ENCODE results near the gene CORO7. TPM values are rescaled to one million over a fixed set of nuclear protein-coding genes. Genes with fewer than 3 reads are reported as not detected.
A peak's percentile ranks its signal among the peaks of the same experiment; 100 is the strongest.

The CORO7 gene
- total RNA-seq, 1 donor, result 17.7 TPM

DNA sequence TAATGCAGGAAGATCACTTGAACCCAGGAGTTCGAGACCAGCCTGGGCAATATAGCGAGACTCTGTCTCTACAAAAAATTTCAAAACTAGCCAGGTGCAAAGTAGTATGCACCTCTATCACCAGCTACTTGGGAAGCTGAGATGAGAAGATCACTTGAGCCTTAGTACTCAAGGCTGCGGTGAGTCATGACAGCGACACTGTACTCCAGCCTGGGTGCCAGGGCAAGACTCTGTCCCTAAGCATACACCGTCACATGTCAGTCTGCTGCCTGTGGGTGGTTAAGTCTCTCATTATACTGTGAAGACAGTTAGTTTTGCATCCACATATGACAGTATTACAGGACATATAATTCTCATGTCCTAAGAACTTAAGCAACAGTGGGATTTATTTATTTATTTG is 36.3 kb upstream of the CORO7 start:
- Histone ChIP-seq H3K27ac (ENCODE audit: low read depth, low read length) (no peak overlapping the region), H3K4me1 (ENCODE audit: insufficient read depth, low read length) (no peaks in the 10 kb centered on the region), H2AFZ (ENCODE audit: low read length) (no peak overlapping the region), H4K20me1 (ENCODE audit: insufficient read depth, low read length) (peaks cover 20% of the 10 kb centered on the region), H3K36me3 (ENCODE audit: insufficient read depth, low read length) (peaks cover 67% of the 10 kb centered on the region), H3K4me3 (ENCODE audit: insufficient read depth, low read length) (no peak overlapping the region), H3K79me2 (ENCODE audit: insufficient read depth, low read length) (no peaks in the 10 kb centered on the region), H3K4me2 (ENCODE audit: insufficient read depth, low read length) (no peak overlapping the region), H3K27me3 (ENCODE audit: insufficient read depth, low read length) (no peaks in the 10 kb centered on the region), H3K9me3 (ENCODE audit: low read depth, low read length) (no peaks in the 10 kb centered on the region)
- TF ChIP-seq, protein P1, sequence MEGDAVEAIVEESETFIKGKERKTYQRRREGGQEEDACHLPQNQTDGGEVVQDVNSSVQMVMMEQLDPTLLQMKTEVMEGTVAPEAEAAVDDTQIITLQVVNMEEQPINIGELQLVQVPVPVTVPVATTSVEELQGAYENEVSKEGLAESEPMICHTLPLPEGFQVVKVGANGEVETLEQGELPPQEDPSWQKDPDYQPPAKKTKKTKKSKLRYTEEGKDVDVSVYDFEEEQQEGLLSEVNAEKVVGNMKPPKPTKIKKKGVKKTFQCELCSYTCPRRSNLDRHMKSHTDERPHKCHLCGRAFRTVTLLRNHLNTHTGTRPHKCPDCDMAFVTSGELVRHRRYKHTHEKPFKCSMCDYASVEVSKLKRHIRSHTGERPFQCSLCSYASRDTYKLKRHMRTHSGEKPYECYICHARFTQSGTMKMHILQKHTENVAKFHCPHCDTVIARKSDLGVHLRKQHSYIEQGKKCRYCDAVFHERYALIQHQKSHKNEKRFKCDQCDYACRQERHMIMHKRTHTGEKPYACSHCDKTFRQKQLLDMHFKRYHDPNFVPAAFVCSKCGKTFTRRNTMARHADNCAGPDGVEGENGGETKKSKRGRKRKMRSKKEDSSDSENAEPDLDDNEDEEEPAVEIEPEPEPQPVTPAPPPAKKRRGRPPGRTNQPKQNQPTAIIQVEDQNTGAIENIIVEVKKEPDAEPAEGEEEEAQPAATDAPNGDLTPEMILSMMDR (IDR thresholded peaks at IDR 0.05; ENCODE audit: extremely low read depth, low read depth, low read length), result no peak
- no peak for DNase-seq (ENCODE audit: insufficient read length, low spot score, missing footprints)

DNA sequence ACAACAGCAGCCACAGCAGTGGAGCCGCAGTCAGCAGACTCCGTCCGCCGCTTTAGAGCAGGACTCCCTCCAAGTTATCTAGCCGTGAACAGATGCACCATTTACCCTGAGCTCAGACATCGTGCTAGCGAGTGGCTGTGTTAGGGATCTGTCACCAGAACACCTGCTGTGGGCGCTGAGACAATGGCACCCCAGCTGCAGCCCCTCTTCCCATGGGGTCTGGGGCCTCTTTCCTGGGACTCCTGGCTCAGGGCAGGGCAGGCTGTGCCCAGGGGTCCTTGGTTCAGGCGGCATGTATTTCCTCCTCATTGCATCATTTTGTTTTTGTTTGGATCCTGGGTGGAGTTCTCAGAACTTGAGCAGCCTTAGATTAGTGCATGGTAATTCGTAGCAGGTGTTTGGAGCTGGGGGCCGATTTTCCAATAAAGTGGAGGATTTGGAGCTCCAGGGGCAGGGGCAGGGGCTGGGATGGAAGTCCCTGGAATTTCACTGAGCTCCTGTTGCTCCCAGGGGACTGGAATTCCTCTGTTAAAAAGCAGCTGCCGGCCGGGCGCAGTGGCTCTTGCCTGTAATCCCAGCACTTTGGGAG is 34.6 kb upstream of the CORO7 start:
- Histone ChIP-seq H3K4me2 (ENCODE audit: insufficient read depth, low read length) (no peak overlapping the region), H3K9me3 (ENCODE audit: low read depth, low read length) (no peaks in the 10 kb centered on the region), H3K4me3 (ENCODE audit: insufficient read depth, low read length) (no peak overlapping the region), H3K36me3 (ENCODE audit: insufficient read depth, low read length) (peaks cover 66% of the 10 kb centered on the region), H3K4me1 (ENCODE audit: insufficient read depth, low read length) (no peaks in the 10 kb centered on the region), H3K27ac (ENCODE audit: low read depth, low read length) (no peak overlapping the region), H3K27me3 (ENCODE audit: insufficient read depth, low read length) (no peaks in the 10 kb centered on the region), H4K20me1 (ENCODE audit: insufficient read depth, low read length) (peaks cover 20% of the 10 kb centered on the region), H3K79me2 (ENCODE audit: insufficient read depth, low read length) (no peaks in the 10 kb centered on the region), H2AFZ (ENCODE audit: low read length) (no peak overlapping the region)
- TF ChIP-seq, protein P1 (IDR thresholded peaks at IDR 0.05; ENCODE audit: extremely low read depth, low read depth, low read length), result no peak
- no peak for DNase-seq (ENCODE audit: insufficient read length, low spot score, missing footprints)

DNA sequence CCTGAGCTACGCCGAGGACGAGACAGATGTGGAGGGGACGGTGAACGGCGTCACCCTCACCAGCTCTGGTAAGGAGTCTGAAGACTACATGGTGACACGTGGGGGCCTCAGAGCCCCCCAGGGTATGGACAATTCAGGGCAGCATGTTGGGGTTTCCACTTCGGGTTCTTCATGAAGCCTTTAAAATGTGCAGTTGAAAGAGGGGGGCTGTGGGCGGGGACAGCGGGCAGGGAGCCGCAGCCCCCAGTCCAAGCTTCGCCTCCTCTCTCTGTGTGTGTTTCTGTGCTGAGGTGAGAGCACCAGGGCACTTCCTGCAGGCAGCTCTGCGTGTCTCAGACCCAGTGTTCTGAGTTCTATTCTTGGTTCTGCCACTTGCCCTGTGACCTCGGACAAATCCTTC is 34.0 kb upstream of the CORO7 start:
- Histone ChIP-seq H2AFZ (ENCODE audit: low read length) (no peak overlapping the region), H3K9me3 (ENCODE audit: low read depth, low read length) (no peaks in the 10 kb centered on the region), H3K4me2 (ENCODE audit: insufficient read depth, low read length) (no peak overlapping the region), H3K79me2 (ENCODE audit: insufficient read depth, low read length) (no peaks in the 10 kb centered on the region), H3K4me3 (ENCODE audit: insufficient read depth, low read length) (no peak overlapping the region), H3K27ac (ENCODE audit: low read depth, low read length) (no peak overlapping the region), H3K27me3 (ENCODE audit: insufficient read depth, low read length) (no peaks in the 10 kb centered on the region), H3K4me1 (ENCODE audit: insufficient read depth, low read length) (no peaks in the 10 kb centered on the region), H4K20me1 (ENCODE audit: insufficient read depth, low read length) (peaks cover 20% of the 10 kb centered on the region), H3K36me3 (ENCODE audit: insufficient read depth, low read length) (peaks cover 63% of the 10 kb centered on the region)
- TF ChIP-seq, protein P1 (IDR thresholded peaks at IDR 0.05; ENCODE audit: extremely low read depth, low read depth, low read length), result no peak
- DNase-seq (ENCODE audit: insufficient read length, low spot score, missing footprints), result peak; percentile 76

DNA sequence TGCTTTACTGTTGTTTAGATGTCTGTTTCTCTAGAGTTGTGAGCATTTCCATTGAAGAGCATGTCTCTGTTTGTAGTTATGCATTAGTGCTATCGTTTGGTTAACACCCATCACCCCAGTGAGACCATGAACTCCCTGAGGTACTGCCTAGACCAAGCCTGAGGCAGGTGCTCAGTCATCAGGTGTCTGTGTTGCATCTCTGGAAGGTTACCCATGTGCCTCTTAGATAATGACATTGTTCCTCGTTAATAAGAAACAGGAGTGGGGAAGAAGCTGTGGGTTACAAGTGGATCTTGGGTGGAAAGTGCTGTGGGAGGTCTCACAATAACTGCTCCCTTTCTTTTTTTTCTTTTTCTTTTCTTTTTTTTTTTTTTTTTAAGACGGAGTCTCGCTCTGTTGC is 27.6 kb upstream of the CORO7 start:
- TF ChIP-seq, protein P1 (IDR thresholded peaks at IDR 0.05; ENCODE audit: extremely low read depth, low read depth, low read length), result no peak
- Histone ChIP-seq H3K79me2 (ENCODE audit: insufficient read depth, low read length) (no peaks in the 10 kb centered on the region), H3K9me3 (ENCODE audit: low read depth, low read length) (no peaks in the 10 kb centered on the region), H3K4me3 (ENCODE audit: insufficient read depth, low read length) (no peak overlapping the region), H3K36me3 (ENCODE audit: insufficient read depth, low read length) (peaks cover 82% of the 10 kb centered on the region), H3K4me1 (ENCODE audit: insufficient read depth, low read length) (no peaks in the 10 kb centered on the region), H4K20me1 (ENCODE audit: insufficient read depth, low read length) (peaks cover 2% of the 10 kb centered on the region), H3K27me3 (ENCODE audit: insufficient read depth, low read length) (no peaks in the 10 kb centered on the region), H2AFZ (ENCODE audit: low read length) (no peak overlapping the region), H3K4me2 (ENCODE audit: insufficient read depth, low read length) (no peak overlapping the region), H3K27ac (ENCODE audit: low read depth, low read length) (no peak overlapping the region)
- DNase-seq (ENCODE audit: insufficient read length, low spot score, missing footprints), result no peak
